Astrocyte of the cerebellum (primary cell): Measurements from ENCODE around the gene RAET1L.
"Not testable (repeated sequence)": the region's sequence is repeated elsewhere in the genome, so short reads cannot be mapped to it uniquely, and the experiment has no call there.

Experiments
- DNase-seq: peaks from one replicate; pipeline ENCODE4 v3.0.0-alpha.2; 2011; ENCODE audit warnings: low read depth
- H3K4me3 ChIP-seq: 2 replicates; pipeline ENCODE4 v1.5.1; 2011; ENCODE audit warnings: mild to moderate bottlenecking, low read depth, low read length, moderate library complexity
- in situ Hi-C: cut with HindIII; loops from 2 replicates; pipeline ENCODE4 v1.10.0; 2017; ENCODE audit warnings: low sequenced_read_pairs
- TF ChIP-seq, protein P1 (sequence below): IDR thresholded peaks from 2 replicates; pipeline ENCODE4 v1.5.1; 2012; ENCODE audit warnings: low read length, low read depth, moderate library complexity, mild to moderate bottlenecking; ENCODE audit errors: missing control alignments

Gene RAET1L

DNA sequence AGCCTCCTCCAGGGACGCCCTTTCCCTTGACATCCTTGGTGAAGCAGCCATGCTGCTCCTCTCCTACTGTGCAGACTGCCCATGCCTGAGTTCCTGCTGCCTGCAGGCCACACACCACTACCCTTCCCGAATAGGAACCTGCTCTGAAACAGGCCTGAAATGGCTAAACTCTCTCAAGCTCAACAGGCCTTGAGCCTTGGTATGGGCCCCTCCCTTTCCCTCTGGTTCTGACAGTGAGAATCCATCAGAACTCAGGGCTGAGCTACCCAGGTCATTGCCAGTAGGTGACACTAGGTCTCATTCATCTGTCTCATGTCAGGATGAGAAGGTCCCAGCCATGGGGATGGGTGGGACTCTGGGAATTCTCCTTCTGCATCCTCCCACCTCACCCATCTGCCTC, 25.7 kb downstream of the RAET1L start:
- no peak overlapping the region for H3K4me3 ChIP-seq
- TF ChIP-seq, protein P1, sequence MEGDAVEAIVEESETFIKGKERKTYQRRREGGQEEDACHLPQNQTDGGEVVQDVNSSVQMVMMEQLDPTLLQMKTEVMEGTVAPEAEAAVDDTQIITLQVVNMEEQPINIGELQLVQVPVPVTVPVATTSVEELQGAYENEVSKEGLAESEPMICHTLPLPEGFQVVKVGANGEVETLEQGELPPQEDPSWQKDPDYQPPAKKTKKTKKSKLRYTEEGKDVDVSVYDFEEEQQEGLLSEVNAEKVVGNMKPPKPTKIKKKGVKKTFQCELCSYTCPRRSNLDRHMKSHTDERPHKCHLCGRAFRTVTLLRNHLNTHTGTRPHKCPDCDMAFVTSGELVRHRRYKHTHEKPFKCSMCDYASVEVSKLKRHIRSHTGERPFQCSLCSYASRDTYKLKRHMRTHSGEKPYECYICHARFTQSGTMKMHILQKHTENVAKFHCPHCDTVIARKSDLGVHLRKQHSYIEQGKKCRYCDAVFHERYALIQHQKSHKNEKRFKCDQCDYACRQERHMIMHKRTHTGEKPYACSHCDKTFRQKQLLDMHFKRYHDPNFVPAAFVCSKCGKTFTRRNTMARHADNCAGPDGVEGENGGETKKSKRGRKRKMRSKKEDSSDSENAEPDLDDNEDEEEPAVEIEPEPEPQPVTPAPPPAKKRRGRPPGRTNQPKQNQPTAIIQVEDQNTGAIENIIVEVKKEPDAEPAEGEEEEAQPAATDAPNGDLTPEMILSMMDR: no peak
- DNase-seq: no peak
- in situ Hi-C loops: no loop called here

DNA sequence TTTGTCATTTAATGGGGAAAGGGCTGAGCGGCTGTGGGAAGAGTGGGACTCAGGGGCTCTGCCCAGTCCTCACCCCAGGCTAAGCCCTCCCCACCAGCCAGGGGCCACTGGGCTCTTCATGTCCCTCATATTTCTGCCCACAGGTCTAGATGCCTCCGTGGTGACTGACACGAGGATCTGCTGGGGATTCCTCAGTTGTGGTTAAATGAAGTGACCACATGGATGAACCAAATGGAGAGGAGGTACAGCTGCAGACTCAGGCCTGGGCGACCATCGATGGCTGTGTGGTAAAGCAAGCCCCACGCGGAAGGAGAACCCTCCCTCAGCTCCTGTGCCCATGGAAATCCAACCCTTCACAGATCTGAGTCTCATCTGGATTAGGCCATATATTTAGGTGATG, 29.4 kb downstream of the RAET1L start:
- TF ChIP-seq, protein P1: no peak
- in situ Hi-C loops: no loop called here
- no peak for DNase-seq
- H3K4me3 ChIP-seq: no peak overlapping the region

DNA sequence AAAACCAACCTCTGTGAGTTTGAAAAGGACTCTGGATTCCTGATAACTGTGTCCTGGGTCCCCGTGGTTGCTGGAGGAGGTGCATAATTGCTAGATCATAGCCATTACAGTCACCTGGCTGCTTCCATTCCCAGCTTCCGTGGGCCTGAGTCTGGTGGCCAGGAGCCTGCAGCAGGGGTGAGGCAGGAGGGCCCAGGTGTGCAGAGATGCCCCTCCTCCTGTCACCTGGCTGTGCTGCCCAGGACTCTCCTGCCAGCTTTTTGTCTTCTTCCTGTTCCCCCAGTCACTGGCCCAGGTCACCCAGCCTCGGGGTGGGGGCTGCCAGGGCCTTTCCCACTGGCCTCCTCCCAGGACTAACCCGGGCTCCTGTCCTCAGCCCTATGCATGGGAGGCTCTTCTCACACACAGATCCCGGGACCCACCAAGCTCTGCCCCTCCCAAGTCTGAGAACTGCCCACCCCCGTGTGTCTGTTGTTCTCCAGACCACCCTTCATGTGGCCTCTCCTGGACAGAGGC, 30.0 kb downstream of the RAET1L start:
- no peak overlapping the region for H3K4me3 ChIP-seq
- TF ChIP-seq, protein P1: no peak
- DNase-seq: no peak
- in situ Hi-C loops: no loop called here

DNA sequence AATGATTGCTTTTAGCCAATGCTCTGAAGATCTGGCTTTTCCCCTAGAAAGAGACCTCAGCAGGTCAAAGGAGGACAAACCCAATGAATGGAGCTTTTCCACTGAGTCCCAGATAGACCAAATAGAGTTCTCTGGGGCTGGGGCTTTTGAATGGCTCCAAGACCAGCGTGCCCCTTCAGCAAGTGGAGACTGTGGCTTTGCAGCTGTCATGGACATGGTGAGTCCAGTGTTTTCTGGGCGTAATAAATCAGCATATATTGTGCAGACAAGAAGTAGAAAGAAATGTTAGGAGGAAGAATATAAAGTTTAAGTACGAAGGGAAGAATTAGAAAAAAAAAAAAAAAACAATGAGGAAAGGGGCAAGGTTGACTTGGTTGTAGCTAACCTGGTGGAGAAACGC, 33.5 kb downstream of the RAET1L start:
- TF ChIP-seq, protein P1: no peak
- DNase-seq: no peak
- no peak overlapping the region for H3K4me3 ChIP-seq
- in situ Hi-C loops: no loop called here

DNA sequence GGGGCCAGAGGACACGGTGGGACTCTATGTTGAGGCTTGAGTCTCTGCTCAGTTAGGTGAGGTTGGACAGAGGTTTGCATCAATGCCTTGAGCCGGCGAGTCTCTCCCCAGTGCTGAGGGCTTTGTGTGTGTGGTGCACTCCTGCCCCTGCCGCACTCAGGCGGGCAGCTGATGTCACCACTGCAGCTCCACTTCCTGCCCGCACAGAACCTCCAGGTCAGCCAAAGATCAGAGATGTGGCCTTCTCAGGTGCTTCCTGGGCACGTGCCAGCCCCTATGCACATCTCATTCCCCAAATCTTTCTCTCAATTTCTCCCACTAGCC, 33.9 kb downstream of the RAET1L start:
- DNase-seq, H3K4me3 ChIP-seq, in situ Hi-C loops: not testable (repeated sequence)

DNA sequence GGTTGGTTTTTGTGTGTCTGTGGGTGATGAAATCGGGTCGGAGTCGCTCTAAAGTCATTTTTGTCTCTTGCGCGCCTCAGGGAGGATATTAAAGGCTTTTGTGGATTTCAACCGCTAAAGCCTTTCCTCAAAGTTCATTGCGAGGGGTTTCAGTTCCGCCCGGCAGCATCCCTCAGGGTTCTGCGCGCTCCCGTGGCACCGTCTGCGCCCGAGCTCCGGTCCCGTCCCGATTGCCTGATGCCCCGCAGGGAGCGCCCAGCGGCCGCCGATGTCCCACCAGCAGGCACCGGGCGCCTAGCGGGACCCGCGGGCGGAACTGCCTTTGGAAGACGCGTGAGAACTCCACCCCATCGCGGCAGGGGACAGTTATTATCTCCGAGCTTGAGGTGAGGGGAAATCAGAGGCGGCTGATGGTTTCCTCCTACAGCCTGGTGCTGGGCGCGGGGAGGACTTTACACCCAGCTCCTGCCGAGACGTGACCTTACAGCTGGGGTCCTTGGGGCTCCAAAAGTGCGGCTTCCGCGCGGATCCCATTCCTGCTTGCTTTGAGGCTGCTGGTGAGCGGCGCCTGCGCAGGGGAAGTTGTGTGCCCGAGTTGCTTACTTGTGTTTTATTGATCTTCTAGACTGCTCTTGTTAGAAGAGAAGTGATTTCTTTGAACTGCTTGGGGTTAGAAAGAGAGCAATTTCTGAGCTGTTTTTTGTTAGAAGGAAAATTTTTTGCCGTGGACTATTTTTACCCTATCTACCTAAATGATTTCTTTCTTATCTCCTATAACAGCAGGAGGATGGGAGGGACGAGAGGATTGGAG, 34.5 kb downstream of the RAET1L start:
- in situ Hi-C loops: no loop called here
- DNase-seq: no peak
- TF ChIP-seq, protein P1: no peak
- H3K4me3 ChIP-seq: peak overlapping the region; percentile 17

DNA sequence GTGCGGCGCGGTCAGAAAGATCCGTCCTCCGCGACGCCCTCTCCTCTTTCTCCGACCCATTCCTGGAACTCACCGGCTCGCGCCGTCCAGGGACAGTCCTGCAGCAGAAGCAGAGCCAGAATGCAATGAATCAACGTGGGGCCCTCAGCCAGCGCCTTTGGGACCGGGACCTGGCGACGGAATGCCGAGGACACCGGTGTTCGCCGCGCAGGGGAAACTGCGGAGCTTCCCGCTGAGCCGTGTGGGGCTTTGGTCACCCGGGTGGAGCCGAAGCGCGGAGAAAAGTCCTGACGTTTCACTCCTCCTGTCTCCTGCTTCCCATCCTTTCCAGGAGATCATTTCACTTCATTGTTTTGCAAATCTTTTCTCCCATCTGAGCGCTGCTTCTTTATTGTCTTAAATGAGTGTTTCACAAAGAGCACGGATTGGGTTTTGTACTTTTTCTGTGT, 35.1 kb downstream of the RAET1L start:
- no peak overlapping the region for H3K4me3 ChIP-seq
- in situ Hi-C loops: no loop called here
- TF ChIP-seq, protein P1: no peak
- DNase-seq: no peak
